SK-N-SH (cell line): Measurements from ENCODE around the gene SPOCK1. TPM values are rescaled to one million over a fixed set of nuclear protein-coding genes. Genes with fewer than 3 reads are reported as not detected.

Source experiments
- CTCF ChIA-PET: fragments of 300-600, 350-600 bp; formaldehyde crosslinking; extraction: SDS; loops from one replicate; lab custom pipeline; 2021; lab: Yijun Ruan, JAX
- POLR2A ChIA-PET: fragments of 350-600 bp; sonication (Branson Sonifier 250); formaldehyde crosslinking; extraction: SDS; loops from one replicate; lab custom pipeline; 2020; ENCODE audit warnings: antibody characterized with exemption, inconsistent platforms; lab: Yijun Ruan, JAX
- DNase-seq: peaks from one replicate; pipeline ENCODE4 v3.0.0; 2012
- H2AFZ ChIP-seq: fragments of 200-600 bp; sonication (generic); 2 replicates; pipeline ENCODE4 v1.8.1; 2016; ENCODE audit warnings: antibody characterized with exemption, mild to moderate bottlenecking, low read depth
- H3F3A ChIP-seq: fragments of 200-600 bp; sonication (generic); replicated peaks from 2 replicates; pipeline ENCODE3; 2016; ENCODE audit warnings: antibody characterized with exemption, mild to moderate bottlenecking; ENCODE audit not compliant: insufficient read depth
- H3K27ac ChIP-seq, 2 experiments: fragments of 200-500 bp in 1 of 2; fragments of 200-600 bp in 1 of 2; sonication (Bioruptor generic) in 1 of 2; sonication (generic), shearing (Covaris generic) in 1 of 2; 2 replicates each; pipeline versions ENCODE4 v1.5.1 to v1.6.1; 2014 to 2016; ENCODE audit warnings: low read depth in 2 of 2, inconsistent platforms in 1 of 2, low read length in 1 of 2, mild to moderate bottlenecking in 1 of 2, mixed read lengths in 1 of 2
- H3K27me3 ChIP-seq: fragments of 200-600 bp; sonication (generic), shearing (Covaris generic); 2 replicates; pipeline ENCODE4 v1.6.1; 2016; ENCODE audit warnings: mixed run types; ENCODE audit not compliant: insufficient read depth
- H3K36me3 ChIP-seq, 2 experiments: fragments of 200-500 bp in 1 of 2; fragments of 200-600 bp in 1 of 2; sonication (Bioruptor generic) in 1 of 2; sonication (generic) in 1 of 2; replicated peaks in 1 of 2; 2 replicates each; pipeline versions ENCODE3 to v1.5.1; 2014 to 2016; ENCODE audit warnings: low read length in 1 of 2, mild to moderate bottlenecking in 1 of 2; ENCODE audit not compliant: insufficient read depth in 2 of 2, control insufficient read depth in 1 of 2
- H3K4me1 ChIP-seq, 2 experiments: fragments of 200-500 bp in 1 of 2; fragments of 200-600 bp in 1 of 2; sonication (Bioruptor generic) in 1 of 2; sonication (generic), shearing (Covaris generic) in 1 of 2; 2 replicates each; pipeline versions ENCODE4 v1.5.1 to v1.6.1; 2014 to 2016; ENCODE audit warnings: low read depth in 1 of 2, low read length in 1 of 2, mixed run types in 1 of 2; ENCODE audit not compliant: insufficient read depth in 2 of 2, control insufficient read depth in 1 of 2
- H3K4me2 ChIP-seq: fragments of 200-600 bp; sonication (generic), shearing (Covaris generic); 2 replicates; pipeline ENCODE4 v1.6.1; 2017; ENCODE audit warnings: mixed run types
- H3K4me3 ChIP-seq, 2 experiments: fragments of 200-500 bp in 1 of 2; fragments of 200-600 bp in 1 of 2; sonication (Bioruptor generic) in 1 of 2; sonication (generic), shearing (Covaris generic) in 1 of 2; 2 replicates each; pipeline versions ENCODE4 v1.5.1 to v1.8.1; 2014 to 2016; ENCODE audit warnings: low read depth in 2 of 2, inconsistent platforms in 1 of 2, low read length in 1 of 2, mild to moderate bottlenecking in 1 of 2, mixed read lengths in 1 of 2, moderate library complexity in 1 of 2
- H3K79me2 ChIP-seq: fragments of 200-600 bp; sonication (generic); 2 replicates; pipeline ENCODE4 v1.8.1; 2017; ENCODE audit warnings: mild to moderate bottlenecking; ENCODE audit not compliant: insufficient read depth
- H3K9ac ChIP-seq: fragments of 200-600 bp; sonication (generic); 2 replicates; pipeline ENCODE4 v1.6.1; 2017; ENCODE audit warnings: mixed run types
- H3K9me2 ChIP-seq: fragments of 200-600 bp; sonication (generic); 2 replicates; pipeline ENCODE4 v1.6.1; 2017; ENCODE audit warnings: mixed run types
- H3K9me3 ChIP-seq: fragments of 200-600 bp; sonication (generic); 2 replicates; pipeline ENCODE4 v1.6.1; 2017; ENCODE audit warnings: mixed run types, mild to moderate bottlenecking, moderate library complexity
- H4K20me1 ChIP-seq: fragments of 200-600 bp; sonication (generic); 2 replicates; pipeline ENCODE4 v1.6.1; 2017; ENCODE audit warnings: mild to moderate bottlenecking, mixed run types; ENCODE audit not compliant: insufficient read depth
- CHD2 ChIP-seq: fragments of 150-350 bp; IDR thresholded peaks from 2 replicates; pipeline ENCODE4 v1.6.1; 2018; ENCODE audit warnings: low read length; ENCODE audit not compliant: partially characterized antibody
- ELF1 ChIP-seq: IDR thresholded peaks from 2 replicates; pipeline ENCODE4 v1.4.0; 2012
- FOSL2 ChIP-seq: IDR thresholded peaks from 2 replicates; pipeline ENCODE4 v1.4.0; 2012; ENCODE audit warnings: low read depth, mild to moderate bottlenecking, moderate library complexity, borderline replicate concordance
- FOXJ3 ChIP-seq: sonication (generic); formaldehyde crosslinking; IDR thresholded peaks from 2 replicates; pipeline ENCODE4 v1.5.1; 2020; ENCODE audit warnings: mild to moderate bottlenecking, missing genetic modification reagents
- MXI1 ChIP-seq: IDR thresholded peaks from 2 replicates; pipeline ENCODE4 v1.6.1; 2012; ENCODE audit warnings: mild to moderate bottlenecking, low read depth, low read length, improper control_type of control experiment
- POLR2AphosphoS5 ChIP-seq: IDR thresholded peaks from 2 replicates; pipeline ENCODE4 v1.6.1; 2012; ENCODE audit warnings: low read depth, low read length
- RCOR1 ChIP-seq: fragments of 150-350 bp; IDR thresholded peaks from 2 replicates; pipeline ENCODE4 v1.6.1; 2017; ENCODE audit warnings: antibody characterized with exemption, low read length
- SIN3A ChIP-seq: IDR thresholded peaks from 2 replicates; pipeline ENCODE4 v1.6.1; 2012; ENCODE audit warnings: low read depth, mild to moderate bottlenecking, low read length, moderate library complexity, borderline replicate concordance
- TAF1 ChIP-seq: IDR thresholded peaks from 2 replicates; pipeline ENCODE4 v1.6.1; 2012; ENCODE audit warnings: low read depth, mild to moderate bottlenecking, low read length, moderate library complexity, borderline replicate concordance
- WGBS: methylation state at CpG from one replicate; pipeline ENCODE4 v1.1.6; 2017; ENCODE audit warnings: low lambda C conversion rate; 5-methylcytosine and 5-hydroxymethylcytosine counted together
- polyA plus RNA-seq, 3 experiments: library from polyadenylated mRNA; depleted of rRNA; stranded (reverse); fragments of >200 nt; gene quantifications; 2 replicates each; pipeline ENCODE4 v1.2.3, GENCODE V29; 2012
- TF ChIP-seq, protein P1 (sequence below): IDR thresholded peaks from 2 replicates; pipeline ENCODE4 v1.4.0; 2012; ENCODE audit warnings: low read depth, borderline replicate concordance
- TF ChIP-seq, protein P2 (sequence below): fragments of 150-350 bp; IDR thresholded peaks from 2 replicates; pipeline ENCODE4 v1.6.1; 2016; ENCODE audit warnings: mild to moderate bottlenecking, low read depth, low read length
- TF ChIP-seq, protein P3 (sequence below): IDR thresholded peaks from 2 replicates; pipeline ENCODE4 v1.4.0; 2012; ENCODE audit warnings: low read depth, borderline replicate concordance

Gene SPOCK1
- polyA plus RNA-seq, 1 of the 3 experiments (the other 2 are of a cell fraction), result 11.3 TPM

DNA sequence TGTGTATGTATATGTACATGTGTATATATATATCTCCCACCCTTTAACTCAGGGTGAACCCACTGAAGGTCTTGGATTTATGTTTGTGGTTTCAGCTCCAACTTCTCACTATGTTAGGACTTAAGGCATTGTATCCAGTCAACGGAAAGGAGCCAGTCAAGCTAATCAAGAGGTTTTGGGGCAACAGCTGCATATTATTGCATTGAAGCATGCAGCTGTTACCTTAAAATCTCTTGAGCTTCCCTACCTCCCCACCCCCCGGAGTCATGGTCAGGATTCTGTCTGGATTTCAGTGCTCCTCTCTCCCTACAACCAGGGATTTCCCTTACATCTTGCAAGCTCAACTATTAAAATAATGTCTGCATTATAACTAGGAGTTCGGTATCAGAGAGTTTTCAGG lies 399.5 kb downstream of the SPOCK1 start:
- WGBS, result 31% methylated on average over 3 of the region's 3 CpGs
- no peak overlapping the region for H3K4me2 ChIP-seq
- H3K4me1 ChIP-seq, result peaks cover 0 to 5% of the 10 kb centered on the region in 2 experiments; a peak in 2 of 4 replicates
- H3F3A ChIP-seq, result peaks cover 10% of the 10 kb centered on the region
- no peaks in the 10 kb centered on the region for H3K79me2 ChIP-seq
- no peak overlapping the region for H2AFZ ChIP-seq
- H3K9me2 ChIP-seq, result no peaks in the 10 kb centered on the region
- DNase-seq, result no peak
- no peaks in the 10 kb centered on the region for H3K36me3 ChIP-seq
- H3K27ac ChIP-seq, result no peak overlapping the region
- H4K20me1 ChIP-seq, result no peaks in the 10 kb centered on the region
- POLR2A ChIA-PET, result no interaction called here
- TF ChIP-seq ELF1, result no peak
- TF ChIP-seq FOSL2, result no peak
- TF ChIP-seq CHD2, result no peak
- TF ChIP-seq RCOR1, result no peak
- no peak for TF ChIP-seq MXI1
- TF ChIP-seq, protein P1, sequence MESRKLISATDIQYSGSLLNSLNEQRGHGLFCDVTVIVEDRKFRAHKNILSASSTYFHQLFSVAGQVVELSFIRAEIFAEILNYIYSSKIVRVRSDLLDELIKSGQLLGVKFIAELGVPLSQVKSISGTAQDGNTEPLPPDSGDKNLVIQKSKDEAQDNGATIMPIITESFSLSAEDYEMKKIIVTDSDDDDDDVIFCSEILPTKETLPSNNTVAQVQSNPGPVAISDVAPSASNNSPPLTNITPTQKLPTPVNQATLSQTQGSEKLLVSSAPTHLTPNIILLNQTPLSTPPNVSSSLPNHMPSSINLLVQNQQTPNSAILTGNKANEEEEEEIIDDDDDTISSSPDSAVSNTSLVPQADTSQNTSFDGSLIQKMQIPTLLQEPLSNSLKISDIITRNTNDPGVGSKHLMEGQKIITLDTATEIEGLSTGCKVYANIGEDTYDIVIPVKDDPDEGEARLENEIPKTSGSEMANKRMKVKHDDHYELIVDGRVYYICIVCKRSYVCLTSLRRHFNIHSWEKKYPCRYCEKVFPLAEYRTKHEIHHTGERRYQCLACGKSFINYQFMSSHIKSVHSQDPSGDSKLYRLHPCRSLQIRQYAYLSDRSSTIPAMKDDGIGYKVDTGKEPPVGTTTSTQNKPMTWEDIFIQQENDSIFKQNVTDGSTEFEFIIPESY, result no peak
- TF ChIP-seq, protein P2, sequence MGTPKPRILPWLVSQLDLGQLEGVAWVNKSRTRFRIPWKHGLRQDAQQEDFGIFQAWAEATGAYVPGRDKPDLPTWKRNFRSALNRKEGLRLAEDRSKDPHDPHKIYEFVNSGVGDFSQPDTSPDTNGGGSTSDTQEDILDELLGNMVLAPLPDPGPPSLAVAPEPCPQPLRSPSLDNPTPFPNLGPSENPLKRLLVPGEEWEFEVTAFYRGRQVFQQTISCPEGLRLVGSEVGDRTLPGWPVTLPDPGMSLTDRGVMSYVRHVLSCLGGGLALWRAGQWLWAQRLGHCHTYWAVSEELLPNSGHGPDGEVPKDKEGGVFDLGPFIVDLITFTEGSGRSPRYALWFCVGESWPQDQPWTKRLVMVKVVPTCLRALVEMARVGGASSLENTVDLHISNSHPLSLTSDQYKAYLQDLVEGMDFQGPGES, result no peak
- TF ChIP-seq FOXJ3 (CRISPR knock-in tag), result no peak
- TF ChIP-seq, all 33 proteins: peak for 0
- CTCF ChIA-PET, result interaction anchor here (1.1 kb wide), 1 partner anchor 26 kb away, joined by 3 read pairs; no protein-coding TSS in a partner anchor
- Histone ChIP-seq H3K27me3 (no peaks in the 10 kb centered on the region), H3K9ac (no peak overlapping the region), H3K9me3 (no peaks in the 10 kb centered on the region), H3K4me3 (no peak overlapping the region)

DNA sequence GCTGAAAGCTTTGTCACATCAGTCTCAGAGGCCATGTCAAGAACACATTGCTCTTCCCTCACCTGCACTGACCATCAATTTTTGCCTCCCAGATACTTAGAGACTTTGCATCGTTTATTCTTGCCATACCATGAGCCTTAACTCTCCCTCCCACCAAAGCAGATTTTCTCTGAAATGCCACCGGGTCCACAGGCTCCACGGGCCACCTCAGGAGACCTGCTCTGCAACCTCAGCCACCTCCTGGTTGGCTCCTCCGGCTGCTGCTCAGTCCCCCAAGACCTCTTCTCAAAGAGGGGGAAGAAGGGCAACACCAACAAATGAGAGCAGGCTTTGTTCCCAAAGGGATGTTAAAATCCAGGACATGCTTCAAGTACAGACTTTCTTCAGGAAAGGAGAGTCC lies 400.5 kb downstream of the SPOCK1 start:
- no peaks in the 10 kb centered on the region for H3K27me3 ChIP-seq
- H3K9ac ChIP-seq, result no peak overlapping the region
- no peaks in the 10 kb centered on the region for H3K9me3 ChIP-seq
- H3K9me2 ChIP-seq, result no peaks in the 10 kb centered on the region
- TF ChIP-seq, protein P3, sequence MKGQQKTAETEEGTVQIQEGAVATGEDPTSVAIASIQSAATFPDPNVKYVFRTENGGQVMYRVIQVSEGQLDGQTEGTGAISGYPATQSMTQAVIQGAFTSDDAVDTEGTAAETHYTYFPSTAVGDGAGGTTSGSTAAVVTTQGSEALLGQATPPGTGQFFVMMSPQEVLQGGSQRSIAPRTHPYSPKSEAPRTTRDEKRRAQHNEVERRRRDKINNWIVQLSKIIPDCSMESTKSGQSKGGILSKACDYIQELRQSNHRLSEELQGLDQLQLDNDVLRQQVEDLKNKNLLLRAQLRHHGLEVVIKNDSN, result no peak
- TF ChIP-seq SIN3A (no peak), POLR2AphosphoS5 (no peak), TAF1 (no peak)
- TF ChIP-seq, all 33 proteins: peak for 0
- Histone ChIP-seq H3K4me1 (peaks cover 0 to 5% of the 10 kb centered on the region in 2 experiments; a peak in 2 of 4 replicates), H3K27ac (no peak overlapping the region), H3K36me3 (no peaks in the 10 kb centered on the region), H3K79me2 (no peaks in the 10 kb centered on the region), H3K4me3 (no peak overlapping the region), H3F3A (peaks cover 10% of the 10 kb centered on the region), H2AFZ (no peak overlapping the region), H3K4me2 (no peak overlapping the region), H4K20me1 (no peaks in the 10 kb centered on the region)
- POLR2A ChIA-PET, result no interaction called here
- WGBS, result 29% methylated on average over 3 of the region's 4 CpGs
- no peak for DNase-seq
- CTCF ChIA-PET, result interaction anchor here (1.7 kb wide), 1 partner anchor 23 kb away, joined by 6 read pairs; no protein-coding TSS in a partner anchor
